RPMI8226 (cell line): ENCODE measurements around the gene ANKMY2.

ENCODE experiments used
- DNase-seq: peaks from one replicate; pipeline ENCODE4 v3.0.0-alpha.2; 2015

ANKMY2 gene

GRCh38 chr7:16657656-16658279 lies 12.2 kb upstream of the ANKMY2 start:
- DNase-seq = no peak

GRCh38 chr7:16656141-16656540 lies 10.6 kb upstream of the ANKMY2 start:
- no peak for DNase-seq

GRCh38 chr7:16655394-16655793 lies 9.8 kb upstream of the ANKMY2 start:
- no peak for DNase-seq

DNA sequence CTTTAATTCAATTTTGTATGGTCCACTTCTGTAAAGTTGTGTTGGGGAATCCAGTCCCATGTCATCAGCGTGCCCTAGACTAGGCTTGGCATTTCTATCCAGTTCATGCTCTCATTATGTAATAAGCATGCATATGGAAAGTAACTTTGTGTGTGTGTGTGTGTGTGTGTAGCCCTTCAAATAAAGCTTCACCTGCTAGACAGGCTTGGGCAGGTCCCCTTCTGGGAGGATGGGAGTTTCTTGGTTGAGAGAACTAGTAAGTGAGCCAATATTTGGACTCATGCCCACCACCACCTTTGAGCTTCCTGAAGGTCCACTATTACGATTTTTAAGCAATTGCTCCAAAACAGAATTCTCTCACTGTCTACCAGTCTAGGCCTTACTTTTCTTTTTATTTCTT lies 7.3 kb upstream of the ANKMY2 start:
- peak; percentile 25 for DNase-seq

- DNase-seq = no peak
Observed at GRCh38 chr7:16652240-16652583, 6.7 kb upstream of the ANKMY2 start.

DNA sequence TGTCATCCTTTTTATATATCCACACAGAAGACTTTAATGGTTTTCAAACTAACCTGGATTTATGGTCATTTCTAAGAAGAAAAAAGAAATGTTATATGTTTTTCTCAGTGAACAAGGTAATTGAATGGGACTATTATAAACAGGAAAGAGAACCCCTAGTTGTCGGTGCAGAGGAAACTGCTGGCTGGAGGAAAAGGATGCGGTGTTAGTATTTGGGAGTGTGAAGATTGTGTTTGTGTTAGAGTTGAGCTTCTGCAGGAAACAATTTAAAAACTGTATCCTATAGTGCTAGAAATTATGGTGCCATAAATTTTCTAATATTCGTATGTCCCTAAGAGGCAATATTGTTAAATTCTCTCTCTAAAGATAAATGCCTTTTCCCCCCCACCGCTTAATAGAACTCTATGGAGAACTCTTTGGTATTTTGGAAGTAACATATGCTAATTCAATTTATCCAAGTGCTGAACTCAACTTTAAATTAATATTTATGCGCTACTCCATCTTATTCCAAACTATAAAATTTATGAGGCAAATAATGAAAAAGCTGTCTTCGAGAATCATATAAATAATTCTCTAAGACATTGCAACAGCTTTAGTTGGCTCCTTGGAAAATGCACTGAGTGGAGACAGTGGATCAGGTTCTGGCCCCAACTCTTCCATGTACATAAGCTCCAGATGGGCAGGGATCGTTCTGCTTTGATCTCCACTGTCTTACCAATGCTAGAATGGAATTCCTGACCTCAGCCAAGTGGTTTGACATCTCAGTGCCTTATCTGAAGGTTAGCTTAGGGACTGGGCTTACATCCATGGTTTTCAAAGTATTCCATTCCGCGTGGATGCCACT lies 6.1 kb upstream of the ANKMY2 start:
- no peak for DNase-seq

GRCh38 chr7:16650266-16650665 lies 4.7 kb upstream of the ANKMY2 start:
- DNase-seq = no peak

GRCh38 chr7:16649196-16649595 lies 3.6 kb upstream of the ANKMY2 start:
- no peak for DNase-seq

- no peak for DNase-seq
Observed at GRCh38 chr7:16648551-16648950, 3.0 kb upstream of the ANKMY2 start.

DNA sequence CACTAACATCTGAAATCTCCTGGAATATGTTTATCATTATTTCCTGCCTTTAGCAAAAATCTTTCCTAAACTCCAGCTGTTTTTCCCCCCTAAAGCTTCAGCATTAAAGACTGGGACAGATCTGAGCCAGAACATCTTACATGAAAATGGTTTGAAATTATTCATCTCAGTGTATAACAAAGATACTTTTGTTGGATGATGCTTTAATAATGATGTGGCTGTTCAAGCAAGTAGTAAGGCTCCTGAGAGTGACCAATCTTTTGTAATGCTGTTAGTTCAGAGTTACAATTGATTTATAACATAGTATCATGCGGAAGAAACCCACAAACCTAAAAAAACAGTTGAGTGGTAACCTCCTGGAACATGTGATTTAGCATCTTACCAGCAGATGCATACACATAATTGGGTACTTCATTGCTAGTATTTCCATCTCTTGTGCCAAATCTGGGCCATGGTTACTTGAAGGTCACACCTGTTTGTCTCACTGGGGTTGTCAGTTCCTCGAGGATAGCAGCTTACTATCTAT lies 1.9 kb upstream of the ANKMY2 start:
- peak; percentile 20 for DNase-seq

- DNase-seq = peak; percentile 37
Observed at GRCh38 chr7:16646472-16647072, 1.0 kb upstream of the ANKMY2 start.

- peak; percentile 52 for DNase-seq
Observed at GRCh38 chr7:16644636-16645592, 640 bp downstream of the ANKMY2 start.

- DNase-seq = no peak
Observed at GRCh38 chr7:16644157-16644556, 1.4 kb downstream of the ANKMY2 start.

DNA sequence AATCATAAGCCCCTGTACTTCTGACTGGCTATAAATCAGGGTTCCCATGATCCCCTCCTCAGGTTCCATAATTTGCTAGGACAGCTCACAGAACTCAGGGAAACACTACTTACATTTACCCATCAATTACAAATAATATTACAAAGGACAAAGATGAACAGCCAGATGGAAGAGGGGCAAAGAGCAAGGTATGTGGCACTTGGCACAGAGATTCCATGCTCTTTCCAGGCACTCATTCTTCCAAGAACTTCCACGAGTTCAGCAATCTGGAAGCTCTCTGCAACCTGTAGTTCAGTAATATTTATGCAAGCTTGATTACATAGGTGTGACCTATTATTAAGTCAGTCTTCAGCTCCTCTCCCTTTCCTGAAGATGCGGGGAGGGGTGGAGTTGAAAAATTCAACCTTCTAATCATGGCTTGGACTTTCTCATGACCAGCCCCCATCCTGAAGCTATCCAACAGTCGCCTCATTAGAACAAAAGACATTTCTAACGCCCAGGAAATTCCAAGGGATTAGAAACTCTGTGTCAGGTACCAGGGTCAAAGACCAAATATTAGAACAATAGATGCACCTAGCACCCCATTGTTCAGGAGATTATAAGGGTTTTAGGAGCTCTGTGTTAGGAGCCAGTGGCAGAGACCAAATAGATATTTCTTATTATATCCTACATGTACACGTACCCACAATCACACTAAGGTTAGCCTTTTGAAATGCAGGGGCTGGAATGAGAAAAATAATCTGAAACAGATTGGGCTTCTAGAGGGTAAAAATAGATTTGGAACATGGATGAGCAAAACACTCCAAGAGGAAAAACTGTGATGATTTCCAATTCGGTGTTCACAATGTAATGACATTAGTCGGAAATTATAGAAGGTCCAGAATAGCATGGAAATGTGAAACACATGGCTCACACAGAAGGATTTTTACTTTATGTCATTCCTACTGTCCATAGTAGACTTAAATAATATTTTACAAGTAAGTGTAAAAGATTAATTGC lies 7.0 kb downstream of the ANKMY2 start:
- no peak for DNase-seq

DNA sequence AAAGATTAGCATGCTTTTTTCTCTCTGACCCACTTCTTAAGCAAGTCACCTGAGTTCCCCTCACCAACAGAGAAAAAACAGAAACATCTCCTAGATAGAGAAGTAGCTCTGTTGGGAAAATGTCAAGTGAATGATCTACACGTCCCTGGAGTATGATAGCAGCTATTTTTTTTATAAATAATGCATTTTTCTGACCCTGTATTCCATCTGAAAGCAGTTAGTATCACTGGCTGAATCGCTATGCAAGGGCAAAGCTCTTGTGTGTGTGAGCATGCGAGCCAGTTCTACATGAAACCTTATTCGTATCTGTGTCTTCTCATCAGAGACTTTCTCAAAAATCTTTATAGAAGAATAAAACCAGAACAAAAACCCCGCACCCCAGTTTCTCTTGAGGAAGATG lies 8.2 kb downstream of the ANKMY2 start:
- DNase-seq = no peak

GRCh38 chr7:16636555-16637101 lies 8.9 kb downstream of the ANKMY2 start:
- DNase-seq = no peak

DNA sequence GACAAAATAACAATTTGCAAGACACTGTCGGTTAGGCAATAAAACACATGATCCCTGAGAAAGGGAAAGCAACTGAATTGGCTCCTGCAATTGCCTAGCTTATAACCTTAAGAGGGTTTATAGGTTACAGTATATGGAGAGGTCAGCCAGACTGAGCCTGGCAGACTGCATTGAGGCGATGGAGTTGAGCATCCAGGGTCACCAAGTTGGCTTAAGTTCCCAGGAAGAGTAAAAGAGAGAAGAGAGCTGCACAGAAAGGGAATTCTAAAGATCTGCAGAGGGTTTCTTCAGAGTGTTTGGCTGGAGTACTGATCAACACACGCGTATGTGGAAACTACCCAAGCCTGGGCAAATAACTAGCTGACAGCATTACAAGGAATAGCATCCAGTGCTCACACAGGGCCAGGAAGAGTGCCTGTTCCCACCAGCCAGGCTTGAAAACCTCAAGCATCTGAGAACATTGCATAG lies 11.2 kb downstream of the ANKMY2 start:
- DNase-seq = no peak

- no peak for DNase-seq
Observed at GRCh38 chr7:16630654-16631053, 14.9 kb downstream of the ANKMY2 start.

DNA sequence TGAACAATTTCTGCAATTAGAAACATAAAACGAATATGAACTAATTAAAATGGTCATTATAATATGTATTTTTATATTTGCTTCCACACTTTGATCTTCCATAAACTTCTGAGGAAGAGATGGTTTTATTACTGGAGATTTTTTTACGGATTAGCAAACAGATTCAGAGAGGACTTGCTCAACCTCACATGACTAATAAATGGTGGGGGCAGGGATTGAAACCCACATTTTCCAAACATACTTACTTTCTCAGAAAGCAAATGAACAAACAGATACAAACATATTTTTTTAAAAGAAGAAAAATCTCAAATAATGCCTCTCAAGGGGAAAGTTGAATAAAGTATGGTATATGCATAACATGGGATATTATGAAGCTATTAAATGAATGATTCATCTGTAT lies 18.3 kb downstream of the ANKMY2 start:
- no peak for DNase-seq

DNA sequence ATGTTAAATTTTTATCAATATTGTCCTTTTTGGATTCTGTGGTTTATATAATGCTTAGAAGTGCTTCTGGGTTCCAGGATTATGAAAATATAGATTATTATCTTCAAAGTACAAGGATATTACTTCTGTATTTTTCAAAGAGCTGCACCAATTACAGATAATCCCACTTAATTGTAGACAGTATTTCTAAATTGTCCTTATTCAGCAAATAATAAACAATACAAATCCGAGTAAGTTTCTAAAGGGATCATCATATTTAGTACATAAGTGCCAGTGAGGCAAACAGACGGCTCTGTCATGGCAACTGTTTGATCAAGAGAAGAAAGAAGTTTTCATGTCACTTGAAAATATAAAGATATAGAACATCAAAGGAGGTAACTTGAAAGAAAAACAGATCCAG lies 19.2 kb downstream of the ANKMY2 start:
- no peak for DNase-seq

DNA sequence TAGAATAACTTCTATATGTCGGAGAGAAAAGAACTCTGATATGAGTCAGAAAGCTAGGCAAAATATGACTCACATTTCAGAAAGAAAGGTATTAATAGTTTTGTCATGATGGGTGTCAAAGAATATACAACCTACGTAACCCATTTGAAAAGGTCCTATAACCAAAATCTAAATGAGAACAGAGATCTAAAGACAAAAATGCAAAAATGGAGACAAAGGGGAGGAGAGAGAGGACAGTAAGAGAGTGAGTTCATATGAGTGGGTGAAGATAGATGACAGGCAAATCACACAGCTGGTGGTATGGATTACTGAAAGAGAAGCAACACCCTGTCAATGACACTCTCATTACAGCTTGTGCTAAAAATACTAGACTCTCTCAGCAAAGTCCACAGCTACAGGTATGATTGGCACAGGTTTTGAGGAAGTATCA lies 25.6 kb downstream of the ANKMY2 start:
- peak; percentile 67 for DNase-seq
